GM18511 (cell line): ENCODE measurements around the gene NFAT5.
A peak's percentile ranks its signal among the peaks of the same experiment; 100 is the strongest.
"Not testable (repeated sequence)": the region's sequence is repeated elsewhere in the genome, so short reads cannot be mapped to it uniquely, and the experiment has no call there.

Experiments
- ATAC-seq: cut with Tn5 transposase; IDR thresholded peaks from one replicate; pipeline ENCODE4 v1.9.1; 2021; ENCODE audit warnings: mild to moderate bottlenecking, moderate library complexity; ENCODE audit not compliant: unreplicated experiment

NFAT5 gene

GRCh38 chr16:69554495-69554894 lies 11.3 kb upstream of the NFAT5 start:
- ATAC-seq = no peak

GRCh38 chr16:69555437-69555836 lies 10.3 kb upstream of the NFAT5 start:
- ATAC-seq = no peak

GRCh38 chr16:69555867-69556266 lies 9.9 kb upstream of the NFAT5 start:
- ATAC-seq = no peak

GRCh38 chr16:69559164-69559563 lies 6.6 kb upstream of the NFAT5 start:
- ATAC-seq = no peak

GRCh38 chr16:69561367-69561766 lies 4.4 kb upstream of the NFAT5 start:
- ATAC-seq = not testable (repeated sequence)

- no peak for ATAC-seq
Observed at GRCh38 chr16:69561901-69562300, 3.9 kb upstream of the NFAT5 start.

GRCh38 chr16:69562813-69563212 lies 3.0 kb upstream of the NFAT5 start:
- no peak for ATAC-seq

- peak; percentile 47 for ATAC-seq
Observed at GRCh38 chr16:69563605-69564580, 1.9 kb upstream of the NFAT5 start.

- peak; percentile 36 for ATAC-seq
Observed at GRCh38 chr16:69564845-69565670, 708 bp upstream of the NFAT5 start.

GRCh38 chr16:69566240-69566980 lies 644 bp downstream of the NFAT5 start:
- ATAC-seq = peak; percentile 25

- no peak for ATAC-seq
Observed at GRCh38 chr16:69566981-69567680, 1.4 kb downstream of the NFAT5 start.

- ATAC-seq = no peak
Observed at GRCh38 chr16:69568676-69569075, 2.9 kb downstream of the NFAT5 start.

- not testable (repeated sequence) for ATAC-seq
Observed at GRCh38 chr16:69578771-69579170, 13.0 kb downstream of the NFAT5 start.

GRCh38 chr16:69579783-69580481 lies 14.2 kb downstream of the NFAT5 start:
- ATAC-seq = no peak

- ATAC-seq = no peak
Observed at GRCh38 chr16:69581297-69581696, 15.5 kb downstream of the NFAT5 start.

- not testable (repeated sequence) for ATAC-seq
Observed at GRCh38 chr16:69584493-69584892, 18.7 kb downstream of the NFAT5 start.

GRCh38 chr16:69589434-69590269 lies 23.9 kb downstream of the NFAT5 start:
- ATAC-seq = no peak

GRCh38 chr16:69590590-69590989 lies 24.8 kb downstream of the NFAT5 start:
- no peak for ATAC-seq

- ATAC-seq = no peak
Observed at GRCh38 chr16:69593751-69594255, 28.0 kb downstream of the NFAT5 start.
